OCI-LY7 (cell line): ENCODE results near the gene GRIA4.

Source experiments
- CTCF ChIP-seq: fragments of 200-600 bp; sonication (generic); conservative IDR thresholded peaks from 2 replicates; pipeline ENCODE4 v1.5.1; 2014; ENCODE audit warnings: mild to moderate bottlenecking, antibody characterized with exemption, low read length, moderate library complexity, mixed read lengths
- EZH2phosphoT487 ChIP-seq: fragments of 200-600 bp; sonication (generic); IDR thresholded peaks from 2 replicates; pipeline ENCODE4 v1.6.1; 2018; ENCODE audit warnings: low read depth, borderline replicate concordance, mild to moderate bottlenecking, mixed run types, antibody characterized with exemption, low read length, moderate library complexity, mixed read lengths

GRCh38 chr11:105862736-105863367 lies 253.0 kb downstream of the GRIA4 start:
- TF ChIP-seq CTCF (peak; percentile 79), EZH2phosphoT487 (no peak)
